ENCODE results near the gene SCAPER.

The SCAPER gene

GRCh38 chr15:76376029-76376428 is 529.1 kb downstream of the SCAPER start:
- Histone ChIP-seq H3K4me3 (ENCODE audit: low read length) (no peak overlapping the region), H3K4me1 (ENCODE audit: control insufficient read depth, low read depth, low read length) (peaks cover 3% of the 10 kb centered on the region), H3K27ac (ENCODE audit: low read depth, low read length) (peak overlapping the region; percentile 11), H3K27me3 (ENCODE audit: insufficient read depth, low read length, poor library complexity) (no peaks in the 10 kb centered on the region), H3K79me2 (ENCODE audit: control insufficient read depth, insufficient read depth, low read length) (no peaks in the 10 kb centered on the region), H4K8ac (ENCODE audit: low read depth, low read length) (no peak overlapping the region), H3K9ac (ENCODE audit: low read length) (no peak overlapping the region), H3K56ac (ENCODE audit: low read length) (no peak overlapping the region), H2AK5ac (ENCODE audit: low read length) (no peak overlapping the region), H3K18ac (ENCODE audit: low read length) (no peak overlapping the region), H2BK15ac (replicated peaks; ENCODE audit: low read depth) (no peak overlapping the region), H3K4me2 (ENCODE audit: low read length) (no peak overlapping the region), H3K36me3 (ENCODE audit: control insufficient read depth, insufficient read depth, low read length) (no peaks in the 10 kb centered on the region), H4K5ac (ENCODE audit: low read length) (no peak overlapping the region), H3K4ac (ENCODE audit: low read depth, low read length) (no peak overlapping the region), H2BK5ac (ENCODE audit: low read length) (no peak overlapping the region), H3K23ac (ENCODE audit: low read length) (no peak overlapping the region), H2BK120ac (ENCODE audit: low read depth, low read length) (no peak overlapping the region), H3K79me1 (ENCODE audit: low read length) (no peaks in the 10 kb centered on the region)
- DNase-seq = peak; percentile 98
- no CpG with 5 or more reads among the region's 3 CpGs for WGBS (ENCODE audit: extremely low coverage, insufficient coverage, low lambda C conversion rate)

DNA sequence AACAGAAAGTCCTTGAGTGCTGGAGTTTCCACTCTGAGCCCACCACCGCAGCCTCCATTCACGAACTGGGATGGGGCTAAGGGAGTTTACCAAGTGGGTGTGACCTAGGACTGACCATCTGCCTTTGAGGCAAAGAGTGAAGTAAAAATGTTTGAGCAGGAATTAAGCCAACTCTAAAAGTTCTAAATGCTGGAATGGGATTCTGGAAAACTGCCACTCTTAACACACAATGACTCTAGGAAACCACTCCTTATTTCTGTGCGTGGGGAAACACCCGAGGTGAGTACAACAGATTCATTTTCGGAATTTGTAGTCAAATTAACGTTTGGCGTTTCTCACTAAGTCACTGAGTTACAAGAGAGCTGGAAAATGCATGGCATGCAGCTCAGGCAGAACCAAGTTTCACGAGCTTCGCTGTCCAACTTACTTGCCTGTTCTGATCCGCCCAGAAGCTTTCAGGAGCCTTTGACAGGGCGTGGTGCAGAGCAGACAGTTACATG is 537.0 kb downstream of the SCAPER start:
- Histone ChIP-seq H3K4ac (ENCODE audit: low read depth, low read length) (no peak overlapping the region), H3K4me1 (ENCODE audit: control insufficient read depth, low read depth, low read length) (no peaks in the 10 kb centered on the region), H3K79me2 (ENCODE audit: control insufficient read depth, insufficient read depth, low read length) (no peaks in the 10 kb centered on the region), H3K27me3 (ENCODE audit: insufficient read depth, low read length, poor library complexity) (no peaks in the 10 kb centered on the region), H3K4me2 (ENCODE audit: low read length) (no peak overlapping the region), H2BK120ac (ENCODE audit: low read depth, low read length) (no peak overlapping the region), H3K9ac (ENCODE audit: low read length) (no peak overlapping the region), H3K36me3 (ENCODE audit: control insufficient read depth, insufficient read depth, low read length) (no peaks in the 10 kb centered on the region), H3K18ac (ENCODE audit: low read length) (no peak overlapping the region), H2BK5ac (ENCODE audit: low read length) (no peak overlapping the region), H4K5ac (ENCODE audit: low read length) (no peak overlapping the region), H3K4me3 (ENCODE audit: low read length) (no peak overlapping the region), H3K79me1 (ENCODE audit: low read length) (no peaks in the 10 kb centered on the region), H4K8ac (ENCODE audit: low read depth, low read length) (no peak overlapping the region), H3K23ac (ENCODE audit: low read length) (no peak overlapping the region), H2AK5ac (ENCODE audit: low read length) (no peak overlapping the region), H3K56ac (ENCODE audit: low read length) (no peak overlapping the region), H2BK15ac (replicated peaks; ENCODE audit: low read depth) (no peak overlapping the region), H3K27ac (ENCODE audit: low read depth, low read length) (no peak overlapping the region)
- peak; percentile 12 for DNase-seq
- no CpG with 5 or more reads among the region's 11 CpGs for WGBS (ENCODE audit: extremely low coverage, insufficient coverage, low lambda C conversion rate)

DNA sequence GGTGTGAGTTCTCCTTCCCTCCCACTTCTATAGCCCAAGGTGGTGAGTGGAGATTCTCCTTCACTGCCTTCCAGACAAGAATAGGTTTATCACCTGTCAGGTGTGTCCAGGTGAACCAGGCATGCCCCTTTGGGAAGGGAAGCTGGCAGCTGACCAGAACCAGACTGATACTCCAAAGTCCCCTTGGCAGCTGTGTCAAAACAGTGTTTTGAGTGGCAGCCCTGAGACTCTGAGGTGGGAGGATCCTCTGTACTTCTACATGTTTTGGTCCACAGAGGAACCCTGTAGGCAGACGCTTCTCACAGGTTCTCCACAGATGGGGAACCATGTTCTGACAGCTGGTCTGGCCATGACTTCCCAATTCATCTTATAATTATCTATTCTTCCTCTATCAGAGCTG is 538.4 kb downstream of the SCAPER start:
- Histone ChIP-seq H3K79me1 (ENCODE audit: low read length) (no peaks in the 10 kb centered on the region), H3K23ac (ENCODE audit: low read length) (no peak overlapping the region), H3K18ac (ENCODE audit: low read length) (no peak overlapping the region), H2BK15ac (replicated peaks; ENCODE audit: low read depth) (no peak overlapping the region), H3K4me3 (ENCODE audit: low read length) (no peak overlapping the region), H4K8ac (ENCODE audit: low read depth, low read length) (no peak overlapping the region), H3K4me1 (ENCODE audit: control insufficient read depth, low read depth, low read length) (no peaks in the 10 kb centered on the region), H3K27me3 (ENCODE audit: insufficient read depth, low read length, poor library complexity) (no peaks in the 10 kb centered on the region), H3K4me2 (ENCODE audit: low read length) (no peak overlapping the region), H3K27ac (ENCODE audit: low read depth, low read length) (no peak overlapping the region), H2AK5ac (ENCODE audit: low read length) (no peak overlapping the region), H3K9ac (ENCODE audit: low read length) (no peak overlapping the region), H4K5ac (ENCODE audit: low read length) (no peak overlapping the region), H3K79me2 (ENCODE audit: control insufficient read depth, insufficient read depth, low read length) (no peaks in the 10 kb centered on the region), H3K4ac (ENCODE audit: low read depth, low read length) (no peak overlapping the region), H2BK120ac (ENCODE audit: low read depth, low read length) (no peak overlapping the region), H3K36me3 (ENCODE audit: control insufficient read depth, insufficient read depth, low read length) (no peaks in the 10 kb centered on the region), H2BK5ac (ENCODE audit: low read length) (no peak overlapping the region), H3K56ac (ENCODE audit: low read length) (no peak overlapping the region)
- no peak for DNase-seq
- no CpG with 5 or more reads among the region's 1 CpG for WGBS (ENCODE audit: extremely low coverage, insufficient coverage, low lambda C conversion rate)

DNA sequence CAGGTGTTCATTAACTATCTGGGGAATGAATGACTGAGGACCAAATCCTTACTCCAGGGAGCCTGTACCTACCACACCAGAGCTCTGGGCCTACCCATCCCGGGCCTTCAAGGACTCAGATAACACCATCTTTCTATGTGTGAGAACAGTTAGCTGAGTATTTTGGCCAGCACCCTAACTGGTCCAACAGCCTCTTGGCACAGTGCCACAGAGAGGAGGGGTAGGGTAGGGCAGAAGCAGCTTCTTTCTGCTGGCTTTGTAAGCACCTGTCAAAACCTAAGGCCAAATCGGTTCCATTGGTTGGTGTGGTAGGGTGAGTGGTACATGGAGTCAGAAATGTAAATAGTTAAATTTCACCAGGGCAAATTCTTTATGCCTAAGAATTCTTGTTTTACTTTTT is 541.9 kb downstream of the SCAPER start:
- no peak overlapping the region for H3K4ac ChIP-seq (ENCODE audit: low read depth, low read length)
- H2BK120ac ChIP-seq (ENCODE audit: low read depth, low read length) = no peak overlapping the region
- no peak overlapping the region for H3K18ac ChIP-seq (ENCODE audit: low read length)
- H4K5ac ChIP-seq (ENCODE audit: low read length) = no peak overlapping the region
- no peak overlapping the region for H2AK5ac ChIP-seq (ENCODE audit: low read length)
- no CpG with 5 or more reads among the region's 2 CpGs for WGBS (ENCODE audit: extremely low coverage, insufficient coverage, low lambda C conversion rate)
- DNase-seq = no peak
- no peak overlapping the region for H3K9ac ChIP-seq (ENCODE audit: low read length)
- no peak overlapping the region for H3K27ac ChIP-seq (ENCODE audit: low read depth, low read length)
- H3K4me2 ChIP-seq (ENCODE audit: low read length) = no peak overlapping the region
- H3K23ac ChIP-seq (ENCODE audit: low read length) = no peak overlapping the region
- no peak overlapping the region for H2BK5ac ChIP-seq (ENCODE audit: low read length)
- no peak overlapping the region for H3K4me3 ChIP-seq (ENCODE audit: low read length)
- H2BK15ac ChIP-seq (replicated peaks; ENCODE audit: low read depth) = no peak overlapping the region
- H4K8ac ChIP-seq (ENCODE audit: low read depth, low read length) = no peak overlapping the region
- no peaks in the 10 kb centered on the region for H3K4me1 ChIP-seq (ENCODE audit: control insufficient read depth, low read depth, low read length)
- H3K79me1 ChIP-seq (ENCODE audit: low read length) = no peaks in the 10 kb centered on the region
- no peaks in the 10 kb centered on the region for H3K27me3 ChIP-seq (ENCODE audit: insufficient read depth, low read length, poor library complexity)
- no peaks in the 10 kb centered on the region for H3K36me3 ChIP-seq (ENCODE audit: control insufficient read depth, insufficient read depth, low read length)
- no peaks in the 10 kb centered on the region for H3K79me2 ChIP-seq (ENCODE audit: control insufficient read depth, insufficient read depth, low read length)
- H3K56ac ChIP-seq (ENCODE audit: low read length) = no peak overlapping the region

DNA sequence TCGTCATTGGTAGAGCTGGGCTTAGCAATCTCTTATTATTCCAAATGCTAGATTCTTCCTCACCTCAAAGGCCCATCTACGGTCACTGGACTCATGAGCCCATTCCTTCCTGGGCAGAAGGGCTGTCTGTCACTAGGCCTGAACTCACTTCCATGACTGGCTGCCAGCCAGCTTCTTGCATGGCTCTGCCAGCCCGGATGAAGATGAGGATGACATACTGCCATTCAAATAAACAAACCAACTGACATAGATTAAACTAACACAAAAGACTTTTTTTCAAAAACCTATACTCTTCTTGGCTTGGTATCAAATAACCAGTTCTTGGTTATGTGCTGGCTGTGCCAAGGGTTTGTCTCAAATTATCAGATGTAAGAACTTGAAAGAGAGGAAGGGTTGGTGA is 544.7 kb downstream of the SCAPER start:
- no peak overlapping the region for H2AK5ac ChIP-seq (ENCODE audit: low read length)
- no peak overlapping the region for H2BK15ac ChIP-seq (replicated peaks; ENCODE audit: low read depth)
- no peak for DNase-seq
- H3K79me2 ChIP-seq (ENCODE audit: control insufficient read depth, insufficient read depth, low read length) = no peaks in the 10 kb centered on the region
- H3K36me3 ChIP-seq (ENCODE audit: control insufficient read depth, insufficient read depth, low read length) = no peaks in the 10 kb centered on the region
- no peak overlapping the region for H4K8ac ChIP-seq (ENCODE audit: low read depth, low read length)
- no peak overlapping the region for H3K9ac ChIP-seq (ENCODE audit: low read length)
- no peak overlapping the region for H3K4me3 ChIP-seq (ENCODE audit: low read length)
- H3K23ac ChIP-seq (ENCODE audit: low read length) = no peak overlapping the region
- H2BK5ac ChIP-seq (ENCODE audit: low read length) = no peak overlapping the region
- no peak overlapping the region for H4K5ac ChIP-seq (ENCODE audit: low read length)
- no peak overlapping the region for H3K18ac ChIP-seq (ENCODE audit: low read length)
- H3K4me1 ChIP-seq (ENCODE audit: control insufficient read depth, low read depth, low read length) = no peaks in the 10 kb centered on the region
- no peak overlapping the region for H3K56ac ChIP-seq (ENCODE audit: low read length)
- no peak overlapping the region for H3K4me2 ChIP-seq (ENCODE audit: low read length)
- H3K27me3 ChIP-seq (ENCODE audit: insufficient read depth, low read length, poor library complexity) = no peaks in the 10 kb centered on the region
- H3K79me1 ChIP-seq (ENCODE audit: low read length) = no peaks in the 10 kb centered on the region
- H2BK120ac ChIP-seq (ENCODE audit: low read depth, low read length) = no peak overlapping the region
- H3K27ac ChIP-seq (ENCODE audit: low read depth, low read length) = no peak overlapping the region
- no CpG with 5 or more reads among the region's 3 CpGs for WGBS (ENCODE audit: extremely low coverage, insufficient coverage, low lambda C conversion rate)
- H3K4ac ChIP-seq (ENCODE audit: low read depth, low read length) = no peak overlapping the region

DNA sequence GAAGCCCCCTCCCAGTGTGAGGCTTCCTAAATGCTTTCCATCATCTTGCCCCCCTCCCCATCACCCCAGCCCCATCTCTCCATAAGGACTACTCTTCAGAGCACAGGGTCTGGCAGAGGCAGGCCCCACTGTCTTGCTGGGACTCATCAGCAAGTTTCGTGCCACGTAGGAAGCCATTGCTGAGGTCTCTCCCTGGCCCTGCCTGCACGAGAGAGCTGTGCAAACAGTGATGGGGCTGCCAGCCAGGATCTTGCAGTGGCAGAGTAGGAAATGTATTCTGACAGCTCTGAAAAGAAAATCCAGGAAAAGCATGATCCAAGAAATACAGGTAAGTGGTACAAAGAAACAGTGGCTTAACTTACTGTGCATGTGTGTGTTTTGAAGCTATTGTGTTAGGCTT is 546.0 kb downstream of the SCAPER start:
- H3K9ac ChIP-seq (ENCODE audit: low read length) = no peak overlapping the region
- no CpG with 5 or more reads among the region's 3 CpGs for WGBS (ENCODE audit: extremely low coverage, insufficient coverage, low lambda C conversion rate)
- no peak overlapping the region for H2BK5ac ChIP-seq (ENCODE audit: low read length)
- H3K18ac ChIP-seq (ENCODE audit: low read length) = no peak overlapping the region
- no peak overlapping the region for H4K5ac ChIP-seq (ENCODE audit: low read length)
- no peaks in the 10 kb centered on the region for H3K27me3 ChIP-seq (ENCODE audit: insufficient read depth, low read length, poor library complexity)
- no peak overlapping the region for H2AK5ac ChIP-seq (ENCODE audit: low read length)
- DNase-seq = no peak
- no peak overlapping the region for H2BK15ac ChIP-seq (replicated peaks; ENCODE audit: low read depth)
- no peaks in the 10 kb centered on the region for H3K36me3 ChIP-seq (ENCODE audit: control insufficient read depth, insufficient read depth, low read length)
- H3K23ac ChIP-seq (ENCODE audit: low read length) = no peak overlapping the region
- no peaks in the 10 kb centered on the region for H3K4me1 ChIP-seq (ENCODE audit: control insufficient read depth, low read depth, low read length)
- no peak overlapping the region for H3K27ac ChIP-seq (ENCODE audit: low read depth, low read length)
- no peak overlapping the region for H3K56ac ChIP-seq (ENCODE audit: low read length)
- H3K4me3 ChIP-seq (ENCODE audit: low read length) = no peak overlapping the region
- no peak overlapping the region for H3K4me2 ChIP-seq (ENCODE audit: low read length)
- H3K4ac ChIP-seq (ENCODE audit: low read depth, low read length) = no peak overlapping the region
- no peaks in the 10 kb centered on the region for H3K79me1 ChIP-seq (ENCODE audit: low read length)
- H3K79me2 ChIP-seq (ENCODE audit: control insufficient read depth, insufficient read depth, low read length) = no peaks in the 10 kb centered on the region
- H4K8ac ChIP-seq (ENCODE audit: low read depth, low read length) = no peak overlapping the region
- H2BK120ac ChIP-seq (ENCODE audit: low read depth, low read length) = no peak overlapping the region

All from mesendoderm (in vitro differentiated cells).